AG09319 (cell line): Measurements from ENCODE around the gene GPR158.

ENCODE experiments used
- DNase-seq: peaks from one replicate; pipeline ENCODE4 v3.0.0-alpha.2; 2010; ENCODE audit warnings: low read depth; ENCODE audit errors: extremely low read depth
- TF ChIP-seq, protein P1 (sequence below): IDR thresholded peaks from 2 replicates; pipeline ENCODE4 v1.5.1; 2011; ENCODE audit warnings: low read depth, mild to moderate bottlenecking, inconsistent platforms, low read length, moderate library complexity

The GPR158 gene

DNA sequence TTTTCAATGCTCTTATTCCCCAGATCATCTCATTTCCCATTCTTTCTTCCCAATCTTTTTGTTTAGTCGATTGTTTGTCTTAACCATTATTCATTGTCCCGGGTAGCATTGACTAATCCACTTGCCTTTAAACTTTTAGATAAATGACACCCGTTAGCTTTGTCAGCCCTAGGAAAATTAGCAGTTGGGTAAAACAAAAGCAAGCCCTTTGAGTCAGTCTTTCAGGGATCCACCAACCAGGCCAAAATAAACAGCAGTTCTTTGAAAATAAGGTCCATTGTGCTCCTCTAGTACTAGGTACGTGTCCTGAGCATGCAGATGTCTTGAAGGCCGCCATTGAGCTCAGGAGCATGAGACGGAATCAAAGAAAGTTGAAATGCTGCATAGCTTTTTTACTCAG is 389.6 kb downstream of the GPR158 start:
- TF ChIP-seq, protein P1, sequence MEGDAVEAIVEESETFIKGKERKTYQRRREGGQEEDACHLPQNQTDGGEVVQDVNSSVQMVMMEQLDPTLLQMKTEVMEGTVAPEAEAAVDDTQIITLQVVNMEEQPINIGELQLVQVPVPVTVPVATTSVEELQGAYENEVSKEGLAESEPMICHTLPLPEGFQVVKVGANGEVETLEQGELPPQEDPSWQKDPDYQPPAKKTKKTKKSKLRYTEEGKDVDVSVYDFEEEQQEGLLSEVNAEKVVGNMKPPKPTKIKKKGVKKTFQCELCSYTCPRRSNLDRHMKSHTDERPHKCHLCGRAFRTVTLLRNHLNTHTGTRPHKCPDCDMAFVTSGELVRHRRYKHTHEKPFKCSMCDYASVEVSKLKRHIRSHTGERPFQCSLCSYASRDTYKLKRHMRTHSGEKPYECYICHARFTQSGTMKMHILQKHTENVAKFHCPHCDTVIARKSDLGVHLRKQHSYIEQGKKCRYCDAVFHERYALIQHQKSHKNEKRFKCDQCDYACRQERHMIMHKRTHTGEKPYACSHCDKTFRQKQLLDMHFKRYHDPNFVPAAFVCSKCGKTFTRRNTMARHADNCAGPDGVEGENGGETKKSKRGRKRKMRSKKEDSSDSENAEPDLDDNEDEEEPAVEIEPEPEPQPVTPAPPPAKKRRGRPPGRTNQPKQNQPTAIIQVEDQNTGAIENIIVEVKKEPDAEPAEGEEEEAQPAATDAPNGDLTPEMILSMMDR, result no peak

DNA sequence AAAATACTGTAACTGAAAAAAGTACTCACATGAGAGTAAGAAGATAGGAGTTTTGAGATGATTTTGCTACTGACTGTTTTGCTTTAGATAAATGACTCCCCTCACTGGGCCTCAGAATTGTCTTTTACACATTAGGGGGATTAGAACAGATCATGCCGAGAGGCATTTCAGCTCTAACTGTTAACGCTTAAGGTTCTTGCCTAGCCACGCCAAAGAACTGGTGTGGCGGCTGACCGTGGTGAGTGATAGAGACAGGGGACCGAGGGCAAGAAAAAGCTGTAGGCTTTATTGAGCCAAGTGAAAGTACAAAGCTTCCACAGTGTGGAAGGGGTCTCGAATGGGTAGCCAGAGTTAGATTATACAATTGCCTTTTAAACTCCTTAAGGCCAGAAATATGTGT is 390.8 kb downstream of the GPR158 start:
- DNase-seq, result no peak
- TF ChIP-seq, protein P1, result no peak

More for the DNA sequence above, 389.6 kb downstream of the GPR158 start:
- DNase-seq, result no peak

DNA sequence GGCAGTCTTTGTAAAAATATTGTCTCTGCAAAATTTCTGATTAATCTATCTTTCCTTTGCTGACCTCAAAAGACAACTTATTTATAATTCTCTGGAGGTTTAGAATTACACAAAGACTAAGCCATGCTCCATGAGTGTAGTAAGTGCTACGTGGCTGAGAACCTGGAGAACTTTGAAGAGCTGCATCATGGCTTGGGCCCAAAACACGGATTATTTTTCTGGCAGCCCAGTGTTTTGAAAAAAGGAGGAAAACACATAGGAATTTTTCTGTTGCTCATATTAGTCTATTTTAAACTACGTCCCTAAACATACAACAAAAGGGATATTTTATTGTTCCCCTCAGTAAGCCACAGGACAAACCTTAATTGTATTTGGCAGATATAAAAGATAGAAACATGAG is 398.5 kb downstream of the GPR158 start:
- DNase-seq, result no peak
- TF ChIP-seq, protein P1, result no peak

DNA sequence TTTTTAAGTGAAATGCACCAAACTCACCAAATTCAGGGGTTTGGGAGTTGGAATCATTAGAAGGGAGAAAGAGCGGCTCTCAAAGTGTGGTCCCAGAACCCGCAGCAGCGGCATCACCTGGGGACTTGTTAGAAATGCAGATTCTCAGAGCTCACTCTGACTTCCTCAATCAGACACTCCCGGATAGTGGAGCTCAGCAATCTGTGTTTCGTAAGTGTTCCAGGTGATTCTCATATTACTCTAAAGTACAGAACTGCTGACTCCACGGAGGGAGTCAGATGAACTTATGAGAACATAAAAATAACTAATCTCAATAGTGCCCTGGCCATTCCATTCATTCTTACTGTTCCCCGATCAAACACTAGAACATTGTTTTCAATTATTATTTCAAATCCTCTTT is 400.5 kb downstream of the GPR158 start:
- DNase-seq, result no peak
- TF ChIP-seq, protein P1, result no peak

DNA sequence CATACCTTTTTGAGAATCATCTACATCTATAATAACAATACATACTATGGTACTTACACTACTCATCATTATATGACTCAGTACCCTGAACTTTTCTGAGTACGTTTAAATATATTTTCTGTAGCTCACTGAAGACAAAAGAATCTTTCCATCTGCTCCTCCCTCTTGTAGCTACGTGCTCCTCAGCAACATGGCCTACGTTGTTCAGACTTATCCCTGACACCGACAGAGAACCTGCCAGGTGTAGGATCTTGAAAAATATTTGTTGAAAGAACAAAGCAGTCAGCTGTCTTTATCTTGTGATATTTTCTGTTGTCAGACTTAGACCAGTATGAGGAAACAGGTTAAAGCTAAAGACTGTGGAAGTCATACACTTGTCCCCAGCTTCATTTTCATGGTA is 403.3 kb downstream of the GPR158 start:
- TF ChIP-seq, protein P1, result no peak

DNA sequence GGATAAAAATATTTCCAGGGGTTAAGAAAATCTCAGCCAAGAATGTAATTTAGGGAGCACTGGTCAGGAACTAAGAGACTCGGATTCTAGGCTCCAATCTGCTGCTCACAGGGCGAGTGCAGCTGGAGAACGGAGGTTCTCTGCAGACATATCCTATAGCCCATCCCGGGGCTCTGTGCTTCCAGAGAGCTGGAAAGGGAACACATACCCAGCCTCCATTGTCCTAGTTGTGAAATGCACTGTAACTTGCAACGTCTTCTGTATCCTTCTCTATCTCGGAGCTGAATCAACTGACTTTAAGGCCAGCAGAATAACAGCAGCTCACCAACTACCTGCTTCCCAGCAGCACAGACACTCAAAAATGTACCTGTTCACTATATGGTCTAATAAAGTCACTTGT is 408.2 kb downstream of the GPR158 start:
- TF ChIP-seq, protein P1, result no peak
- no peak for DNase-seq

More for the DNA sequence above, 403.3 kb downstream of the GPR158 start:
- DNase-seq, result no peak

DNA sequence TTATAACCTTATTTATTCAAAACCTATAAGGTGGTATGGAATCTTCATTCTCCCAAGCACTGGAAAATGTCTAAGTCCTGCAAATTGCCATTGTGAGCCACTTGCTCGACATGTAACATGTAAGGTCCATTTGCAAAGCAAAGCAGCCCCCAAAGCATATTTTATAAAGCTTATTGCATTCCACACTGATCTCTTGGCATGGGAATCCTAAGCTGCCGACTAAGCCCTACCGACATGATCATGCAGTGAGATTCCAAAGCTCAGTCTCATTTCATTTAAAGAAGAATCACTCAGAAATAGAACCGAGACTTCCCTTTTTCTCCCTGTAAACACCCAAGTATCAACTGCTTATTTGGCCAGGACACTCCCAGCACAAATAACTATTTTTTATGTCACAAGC is 425.9 kb downstream of the GPR158 start:
- no peak for DNase-seq
- TF ChIP-seq, protein P1, result no peak
